HepG2 (cell line): ENCODE data around the gene PRADC1. TPM values are rescaled to one million over a fixed set of nuclear protein-coding genes. Genes with fewer than 3 reads are reported as not detected.
A peak's percentile ranks its signal among the peaks of the same experiment; 100 is the strongest.

Experiments used
- CEBPG ChIP-seq: IDR thresholded peaks from 2 replicates; pipeline ENCODE4 v1.6.1; 2016
- GTF2F1 ChIP-seq: fragments of 150-350 bp; IDR thresholded peaks from 2 replicates; pipeline ENCODE4 v1.6.1; 2014; ENCODE audit warnings: low read length
- KLF9 ChIP-seq: IDR thresholded peaks from 2 replicates; pipeline ENCODE4 v1.6.1; 2016; ENCODE audit warnings: low read depth
- NR2C2 ChIP-seq: sonication (generic); formaldehyde crosslinking; IDR thresholded peaks from 2 replicates; pipeline ENCODE4 v1.4.0; 2020; ENCODE audit warnings: missing genetic modification reagents, mild to moderate bottlenecking, moderate library complexity, borderline replicate concordance
- POLR2AphosphoS5 ChIP-seq: IDR thresholded peaks from 2 replicates; pipeline ENCODE4 v1.6.1; 2012; ENCODE audit warnings: low read depth, low read length
- ZNF329 ChIP-seq: sonication (generic); formaldehyde crosslinking; IDR thresholded peaks from 2 replicates; pipeline ENCODE4 v1.9.0; 2021; ENCODE audit warnings: low read depth, mild to moderate bottlenecking, missing genetic modification reagents
- ZNF556 ChIP-seq: sonication (generic); formaldehyde crosslinking; IDR thresholded peaks from 2 replicates; pipeline ENCODE4 v1.4.0; 2020; ENCODE audit warnings: mild to moderate bottlenecking, missing genetic modification reagents, borderline replicate concordance
- ZNF646 ChIP-seq: sonication (generic); formaldehyde crosslinking; IDR thresholded peaks from 2 replicates; pipeline ENCODE4 v1.9.0; 2021; ENCODE audit warnings: mild to moderate bottlenecking, missing genetic modification reagents
- ZNF777 ChIP-seq: sonication (generic); formaldehyde crosslinking; IDR thresholded peaks from 2 replicates; pipeline ENCODE4 v1.4.0; 2020; ENCODE audit warnings: missing genetic modification reagents
- ZXDC ChIP-seq: sonication (generic); formaldehyde crosslinking; IDR thresholded peaks from 2 replicates; pipeline ENCODE4 v1.5.0; 2020; ENCODE audit warnings: mild to moderate bottlenecking, missing genetic modification reagents
- polyA plus RNA-seq, 8 experiments: library from polyadenylated mRNA; depleted of rRNA in 3 of 8; stranded (reverse) in 7 of 8; unstranded in 1 of 8; fragments of >200 nt; fragmentation: Illumina TruSeq in 4 of 8; extraction: Trizol in 4 of 8; gene quantifications; 2 replicates each; pipeline versions ENCODE4 v1.2.1 to v1.2.3, GENCODE V29; 2011 to 2016; ENCODE audit warnings: low read depth in 4 of 8, missing spikeins in 1 of 8, mixed read lengths in 1 of 8; ENCODE audit not compliant: insufficient read depth in 1 of 8
- total RNA-seq, 5 experiments: library from RNA; depleted of rRNA; stranded (reverse); fragments of >200 nt; fragmentation: Illumina TruSeq; extraction: Trizol; gene quantifications; 2 replicates each; pipeline ENCODE4 v1.2.3, GENCODE V29; 2016; ENCODE audit warnings: low read depth in 1 of 5
- TF ChIP-seq, protein P1 (sequence below): sonication (generic); formaldehyde crosslinking; IDR thresholded peaks from 2 replicates; pipeline ENCODE4 v1.8.0; 2022; ENCODE audit warnings: missing genetic modification reagents, mild to moderate bottlenecking, inconsistent platforms, borderline replicate concordance
- TF ChIP-seq, protein P2 (sequence below): sonication (generic); formaldehyde crosslinking; IDR thresholded peaks from 2 replicates; pipeline ENCODE4 v1.5.1; 2020; ENCODE audit warnings: missing genetic modification reagents, mild to moderate bottlenecking, borderline replicate concordance
- TF ChIP-seq, protein P3 (sequence below): sonication (generic); formaldehyde crosslinking; conservative IDR thresholded peaks from 2 replicates; pipeline ENCODE4 v1.8.0; 2022; ENCODE audit warnings: low read depth, missing genetic modification reagents
- TF ChIP-seq, protein P4 (sequence below): sonication (generic); formaldehyde crosslinking; IDR thresholded peaks from 2 replicates; pipeline ENCODE4 v1.4.0; 2020; ENCODE audit warnings: mild to moderate bottlenecking, low read depth, missing genetic modification reagents

Gene PRADC1
- total and polyA plus RNA-seq, 2 of the 13 experiments (the other 11 are each of a cell fraction or from before 2014, with no cell fraction given), result 12.1 to 37.2 TPM

GRCh38 chr2:73233154-73233931, at the start of gene PRADC1 (continued):
- TF ChIP-seq ZXDC (CRISPR knock-in tag), result 0 out of 2 replicates have a peak, but pooled peaks have one; percentile 63
- TF ChIP-seq ZNF777 (CRISPR knock-in tag), result peak; percentile 23; the same call in 1 of the 2 replicates
- TF ChIP-seq, protein P1, sequence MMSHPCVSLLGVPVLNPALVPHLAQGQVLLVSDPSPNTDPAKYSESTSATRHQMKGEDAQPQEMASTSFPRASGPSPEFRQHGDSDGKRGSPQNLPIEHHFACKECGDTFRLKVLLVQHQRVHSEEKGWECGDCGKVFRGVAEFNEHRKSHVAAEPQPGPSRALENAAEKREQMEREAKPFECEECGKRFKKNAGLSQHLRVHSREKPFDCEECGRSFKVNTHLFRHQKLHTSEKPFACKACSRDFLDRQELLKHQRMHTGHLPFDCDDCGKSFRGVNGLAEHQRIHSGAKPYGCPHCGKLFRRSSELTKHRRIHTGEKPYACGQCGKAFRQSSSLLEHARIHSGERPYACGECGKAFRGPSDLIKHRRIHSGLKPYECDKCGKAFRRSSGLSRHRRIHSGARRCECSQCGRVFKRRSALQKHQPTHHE (CRISPR knock-in tag), result peak; percentile 92
- TF ChIP-seq GTF2F1, result no peak
- peak; percentile 64; the same call in 1 of the 2 replicates for TF ChIP-seq POLR2AphosphoS5
- TF ChIP-seq, protein P2, sequence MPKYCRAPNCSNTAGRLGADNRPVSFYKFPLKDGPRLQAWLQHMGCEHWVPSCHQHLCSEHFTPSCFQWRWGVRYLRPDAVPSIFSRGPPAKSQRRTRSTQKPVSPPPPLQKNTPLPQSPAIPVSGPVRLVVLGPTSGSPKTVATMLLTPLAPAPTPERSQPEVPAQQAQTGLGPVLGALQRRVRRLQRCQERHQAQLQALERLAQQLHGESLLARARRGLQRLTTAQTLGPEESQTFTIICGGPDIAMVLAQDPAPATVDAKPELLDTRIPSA (CRISPR knock-in tag), result no peak; the same call in 1 of the 2 replicates
- 0 out of 2 replicates have a peak, but pooled peaks have one; percentile 28 for TF ChIP-seq NR2C2 (CRISPR knock-in tag)
- TF ChIP-seq, protein P3, sequence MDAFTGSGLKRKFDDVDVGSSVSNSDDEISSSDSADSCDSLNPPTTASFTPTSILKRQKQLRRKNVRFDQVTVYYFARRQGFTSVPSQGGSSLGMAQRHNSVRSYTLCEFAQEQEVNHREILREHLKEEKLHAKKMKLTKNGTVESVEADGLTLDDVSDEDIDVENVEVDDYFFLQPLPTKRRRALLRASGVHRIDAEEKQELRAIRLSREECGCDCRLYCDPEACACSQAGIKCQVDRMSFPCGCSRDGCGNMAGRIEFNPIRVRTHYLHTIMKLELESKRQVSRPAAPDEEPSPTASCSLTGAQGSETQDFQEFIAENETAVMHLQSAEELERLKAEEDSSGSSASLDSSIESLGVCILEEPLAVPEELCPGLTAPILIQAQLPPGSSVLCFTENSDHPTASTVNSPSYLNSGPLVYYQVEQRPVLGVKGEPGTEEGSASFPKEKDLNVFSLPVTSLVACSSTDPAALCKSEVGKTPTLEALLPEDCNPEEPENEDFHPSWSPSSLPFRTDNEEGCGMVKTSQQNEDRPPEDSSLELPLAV (CRISPR knock-in tag), result no peak
- peak; percentile 78; the same call in 1 of the 2 replicates for TF ChIP-seq KLF9 (CRISPR knock-in tag)
- TF ChIP-seq CEBPG (CRISPR knock-in tag), result peak; percentile 36
- TF ChIP-seq ZNF556 (CRISPR knock-in tag), result 0 out of 2 replicates have a peak, but pooled peaks have one; percentile 56
- TF ChIP-seq, protein P4, sequence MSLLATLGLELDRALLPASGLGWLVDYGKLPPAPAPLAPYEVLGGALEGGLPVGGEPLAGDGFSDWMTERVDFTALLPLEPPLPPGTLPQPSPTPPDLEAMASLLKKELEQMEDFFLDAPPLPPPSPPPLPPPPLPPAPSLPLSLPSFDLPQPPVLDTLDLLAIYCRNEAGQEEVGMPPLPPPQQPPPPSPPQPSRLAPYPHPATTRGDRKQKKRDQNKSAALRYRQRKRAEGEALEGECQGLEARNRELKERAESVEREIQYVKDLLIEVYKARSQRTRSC (CRISPR knock-in tag), result peak; percentile 44; the same call in 1 of the 2 replicates
- peak; percentile 87; the same call in 1 of the 2 replicates for TF ChIP-seq ZNF329 (CRISPR knock-in tag)
- peak; percentile 61; the same call in 1 of the 2 replicates for TF ChIP-seq ZNF646 (CRISPR knock-in tag)
